ENCODE results near the gene AHRR. TPM values are rescaled to one million over a fixed set of nuclear protein-coding genes. Genes with fewer than 3 reads are reported as not detected.
"Not testable (repeated sequence)": the region's sequence is repeated elsewhere in the genome, so short reads cannot be mapped to it uniquely, and the experiment has no call there.

AHRR gene
- total and polyA plus RNA-seq, 8 donors = 0.63 to 47.8 (median 1.1) TPM; not detected in 1

DNA sequence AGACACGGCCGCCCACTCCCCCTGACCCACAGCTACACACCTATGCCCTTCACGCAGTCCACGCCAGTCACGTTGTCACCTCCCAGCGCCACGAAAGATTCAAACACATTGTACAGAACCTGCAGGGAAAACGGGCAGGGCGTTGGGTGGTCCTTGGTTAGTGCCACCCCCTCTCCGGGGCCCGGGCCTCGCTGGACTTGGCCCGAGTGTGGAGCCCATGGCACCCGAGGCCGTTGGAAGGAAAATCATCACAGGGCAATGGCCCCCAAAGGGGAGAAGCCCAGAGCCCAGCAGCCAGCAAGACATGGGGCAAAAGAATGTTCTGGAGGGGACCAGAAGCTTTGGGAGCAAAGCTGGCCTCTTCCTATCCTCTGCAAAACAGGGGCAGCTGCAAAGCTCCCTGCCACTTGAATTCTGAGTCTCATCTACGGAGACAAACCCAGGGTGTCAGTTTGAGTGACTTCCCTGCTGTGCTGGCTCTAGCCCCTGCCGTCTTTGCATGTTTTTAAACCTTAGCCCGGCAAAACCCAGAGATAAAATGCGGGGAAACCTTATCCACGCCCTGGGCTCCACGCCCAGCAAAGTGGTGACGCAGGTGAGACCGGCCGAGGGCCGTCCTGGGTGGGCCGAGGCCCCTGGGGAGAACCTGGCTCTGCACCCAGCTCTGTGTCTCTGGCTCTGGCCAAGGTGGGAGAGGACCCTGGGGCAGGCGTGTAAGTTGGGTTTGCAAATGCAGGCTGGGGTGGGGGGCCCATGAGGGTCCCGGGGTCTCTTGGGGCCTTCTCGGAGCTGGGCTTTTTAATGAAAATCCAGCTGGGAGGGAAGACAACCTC is 163.8 kb downstream of the AHRR start:
- no peak for TF ChIP-seq EP300 (IDR thresholded peaks at IDR 0.05)
- TF ChIP-seq POLR2A (IDR thresholded peaks at IDR 0.05) = no peak
- TF ChIP-seq POLR2AphosphoS5 (IDR thresholded peaks at IDR 0.05) = no peak
- TF ChIP-seq, protein P1, sequence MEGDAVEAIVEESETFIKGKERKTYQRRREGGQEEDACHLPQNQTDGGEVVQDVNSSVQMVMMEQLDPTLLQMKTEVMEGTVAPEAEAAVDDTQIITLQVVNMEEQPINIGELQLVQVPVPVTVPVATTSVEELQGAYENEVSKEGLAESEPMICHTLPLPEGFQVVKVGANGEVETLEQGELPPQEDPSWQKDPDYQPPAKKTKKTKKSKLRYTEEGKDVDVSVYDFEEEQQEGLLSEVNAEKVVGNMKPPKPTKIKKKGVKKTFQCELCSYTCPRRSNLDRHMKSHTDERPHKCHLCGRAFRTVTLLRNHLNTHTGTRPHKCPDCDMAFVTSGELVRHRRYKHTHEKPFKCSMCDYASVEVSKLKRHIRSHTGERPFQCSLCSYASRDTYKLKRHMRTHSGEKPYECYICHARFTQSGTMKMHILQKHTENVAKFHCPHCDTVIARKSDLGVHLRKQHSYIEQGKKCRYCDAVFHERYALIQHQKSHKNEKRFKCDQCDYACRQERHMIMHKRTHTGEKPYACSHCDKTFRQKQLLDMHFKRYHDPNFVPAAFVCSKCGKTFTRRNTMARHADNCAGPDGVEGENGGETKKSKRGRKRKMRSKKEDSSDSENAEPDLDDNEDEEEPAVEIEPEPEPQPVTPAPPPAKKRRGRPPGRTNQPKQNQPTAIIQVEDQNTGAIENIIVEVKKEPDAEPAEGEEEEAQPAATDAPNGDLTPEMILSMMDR (IDR thresholded peaks at IDR 0.05) = no peak
- DNase-seq = peak in 1 of 2 donors; percentile 62
- no peaks in the 10 kb centered on the region for H3K9me3 ChIP-seq
- peaks cover 0 to 86% (median 37%) of the 10 kb centered on the region in 3 donors for H3K27me3 ChIP-seq
- no peak overlapping the region for H3K27ac ChIP-seq
- intact Hi-C loops (cut with DNase I; ENCODE audit: low total_unique reads) = no loop called here
- H3K4me1 ChIP-seq = peaks cover 0 to 5% (median 0%) of the 10 kb centered on the region in 4 donors
- no peak overlapping the region for H3K4me3 ChIP-seq
- no peaks in the 10 kb centered on the region for H3K36me3 ChIP-seq
- 53 to 69% (median 63%) methylated on average over 23 to 29 of the region's 29 CpGs for WGBS, 5 donors

DNA sequence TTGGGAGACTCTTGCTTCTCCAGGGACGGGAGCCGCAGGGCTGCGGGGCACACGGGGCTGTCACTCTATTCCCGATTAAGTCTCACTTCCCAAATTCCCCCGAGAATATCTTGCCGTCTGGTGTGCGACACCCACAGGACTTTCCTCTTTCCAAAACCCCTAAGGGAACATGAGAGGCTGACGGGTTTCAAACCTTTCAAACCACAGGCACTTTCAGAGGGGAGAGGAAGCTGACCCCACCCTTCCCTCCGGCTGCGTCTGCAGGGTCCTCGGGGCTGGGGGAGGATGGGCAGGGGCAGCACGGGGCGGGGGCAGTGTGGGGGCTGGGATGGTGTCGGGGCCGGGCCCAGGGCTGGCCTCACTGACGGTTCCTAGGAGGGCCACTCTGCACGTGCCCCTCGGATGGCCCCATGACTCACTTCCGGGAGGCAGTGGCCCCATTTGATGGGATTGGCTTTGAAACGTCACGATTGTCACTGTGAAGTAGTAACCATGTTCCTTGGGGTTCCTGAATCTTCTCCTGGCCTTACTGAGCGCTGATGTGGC is 164.5 kb downstream of the AHRR start:
- no peak for DNase-seq
- H3K27me3 ChIP-seq = peaks cover 0 to 86% (median 34%) of the 10 kb centered on the region in 3 donors
- H3K4me3 ChIP-seq = no peak overlapping the region
- peaks cover 0 to 5% (median 0%) of the 10 kb centered on the region in 4 donors for H3K4me1 ChIP-seq
- H3K27ac ChIP-seq = no peak overlapping the region
- TF ChIP-seq POLR2AphosphoS5 (IDR thresholded peaks at IDR 0.05) (no peak), EP300 (IDR thresholded peaks at IDR 0.05) (no peak), POLR2A (IDR thresholded peaks at IDR 0.05) (no peak)
- TF ChIP-seq, protein P1 (IDR thresholded peaks at IDR 0.05) = no peak
- WGBS, 5 donors = 31 to 50% (median 49%) methylated on average over 16 to 23 of the region's 23 CpGs
- intact Hi-C loops (cut with DNase I; ENCODE audit: low total_unique reads) = no loop called here
- no peaks in the 10 kb centered on the region for H3K36me3 ChIP-seq
- no peaks in the 10 kb centered on the region for H3K9me3 ChIP-seq

DNA sequence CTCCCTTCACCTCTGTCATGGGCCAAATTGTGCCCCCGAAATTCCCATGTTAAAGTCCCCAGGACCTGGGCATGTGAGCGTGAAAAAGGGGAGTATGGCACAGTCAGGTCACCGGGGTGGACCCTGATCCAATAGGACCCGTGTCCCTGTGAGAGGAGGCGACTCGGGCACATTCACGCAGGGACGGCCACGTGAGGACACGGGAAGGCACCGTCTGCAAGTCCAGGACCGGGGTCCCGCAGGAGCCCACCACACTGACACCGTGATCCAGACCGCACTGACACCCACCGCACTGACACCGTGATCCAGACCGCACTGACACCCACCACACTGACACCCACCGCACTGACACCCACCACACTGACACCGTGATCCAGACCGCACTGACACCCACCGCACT is 165.1 kb downstream of the AHRR start:
- H3K27me3 ChIP-seq = peaks cover 0 to 85% (median 31%) of the 10 kb centered on the region in 3 donors
- 89 to 96% (median 91%) methylated on average over 17 to 19 of the region's 22 CpGs for WGBS, 5 donors
- H3K27ac ChIP-seq; intact Hi-C loops (cut with DNase I; ENCODE audit: low total_unique reads); H3K4me1 ChIP-seq; H3K36me3 ChIP-seq; DNase-seq; H3K9me3 ChIP-seq; H3K4me3 ChIP-seq: not testable (repeated sequence)

Other genes with a start within 250 kb of the AHRR start
- 1 to 10 TPM in 3 of 5 donors, under 1 TPM in 1, not detected in 1; 0.58 to 4.3 (median 3.4) TPM for gene PLEKHG4B, start 229.5 kb upstream of the AHRR start, total RNA-seq
- 1 to 10 TPM in 1 of 3 donors, under 1 TPM in 2; 0.15 to 1.8 (median 0.88) TPM for gene PLEKHG4B, start 229.5 kb upstream of the AHRR start, polyA plus RNA-seq
- gene LRRC14B, start 130.2 kb upstream of the AHRR start, total RNA-seq = under 1 TPM in 1 of 5 donors, not detected in 4; 0.37 TPM
- under 1 TPM in 1 of 3 donors, not detected in 2; 0.05 TPM for gene LRRC14B, start 130.2 kb upstream of the AHRR start, polyA plus RNA-seq
- gene CCDC127, start 103.6 kb upstream of the AHRR start, total RNA-seq = 1 to 10 TPM; 1.2 to 8.5 (median 5.5) TPM
- gene CCDC127, start 103.6 kb upstream of the AHRR start, polyA plus RNA-seq = 1 to 10 TPM; 1.5 to 1.9 (median 1.7) TPM
- 100 to 1,000 TPM in 3 of 5 donors, 10 to 100 TPM in 2; 78.8 to 509 (median 116) TPM for gene SDHA, start 103.4 kb upstream of the AHRR start, total RNA-seq
- gene SDHA, start 103.4 kb upstream of the AHRR start, polyA plus RNA-seq = 100 to 1,000 TPM in 2 of 3 donors, 10 to 100 TPM in 1; 96.7 to 114 (median 108) TPM
- gene PDCD6, start 50.1 kb upstream of the AHRR start, total RNA-seq = 100 to 1,000 TPM in 1 of 5 donors, 10 to 100 TPM in 4; 58.5 to 105 (median 72.3) TPM
- 100 to 1,000 TPM; 108 to 119 (median 117) TPM for gene PDCD6, start 50.1 kb upstream of the AHRR start, polyA plus RNA-seq
- gene EXOC3, start 121.5 kb downstream of the AHRR start, total RNA-seq = 100 to 1,000 TPM in 1 of 5 donors, 10 to 100 TPM in 4; 52.7 to 133 (median 77.7) TPM
- gene EXOC3, start 121.5 kb downstream of the AHRR start, polyA plus RNA-seq = 10 to 100 TPM; 29.9 to 38.8 (median 33.6) TPM
- 100 to 1,000 TPM in 2 of 5 donors, 10 to 100 TPM in 2, 1 to 10 TPM in 1; 7.8 to 142 (median 68.0) TPM for gene SLC9A3, start 202.7 kb downstream of the AHRR start, total RNA-seq
- 10 to 100 TPM in 1 of 3 donors, 1 to 10 TPM in 2; 2.7 to 15.7 (median 5.9) TPM for gene SLC9A3, start 202.7 kb downstream of the AHRR start, polyA plus RNA-seq

All from stomach (tissue), 9 donors.